Measurements from ENCODE around the gene PTOV1.

GRCh38 chr19:49884109-49884508, 33.1 kb downstream of the PTOV1 start:
- TF ChIP-seq GATA2 (IDR thresholded peaks at IDR 0.05; ENCODE audit: low read depth, low read length) (no peak), GATA3 (IDR thresholded peaks at IDR 0.05; ENCODE audit: low read depth, low read length) (no peak)

Measured in SH-SY5Y (cell line).